Measurements from ENCODE around the gene SLC16A9.
"Not testable (repeated sequence)": the region's sequence is repeated elsewhere in the genome, so short reads cannot be mapped to it uniquely, and the experiment has no call there.

Gene SLC16A9

DNA sequence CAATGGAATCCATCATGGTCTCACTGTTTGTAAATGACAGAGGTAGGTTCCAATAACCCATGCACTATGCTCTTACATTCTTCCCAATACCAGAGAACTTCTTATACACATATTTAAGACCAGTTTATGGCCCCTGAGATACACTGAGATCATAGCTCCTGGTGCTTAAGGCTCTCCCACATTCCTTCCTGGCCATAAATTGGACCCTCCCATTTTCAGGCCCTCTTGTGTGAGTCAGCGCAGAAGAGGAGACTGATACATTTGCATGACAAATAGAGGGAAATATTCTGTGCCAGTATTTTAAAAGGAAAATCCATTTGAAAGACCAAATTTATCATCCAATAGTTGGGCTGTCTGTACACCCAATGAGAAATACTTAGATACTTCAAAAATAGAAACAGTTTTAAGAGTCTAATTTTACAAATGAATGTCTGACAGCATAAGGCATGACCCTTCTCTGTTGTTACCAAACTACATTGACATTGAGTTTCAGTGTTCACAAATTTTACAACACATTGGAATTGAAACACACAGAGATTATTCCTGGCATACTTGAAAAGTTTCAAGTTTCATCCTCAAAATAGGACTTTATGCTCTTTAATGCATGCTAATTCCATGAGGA, 35.3 kb downstream of the SLC16A9 start:
- no peak for FAIRE-seq

DNA sequence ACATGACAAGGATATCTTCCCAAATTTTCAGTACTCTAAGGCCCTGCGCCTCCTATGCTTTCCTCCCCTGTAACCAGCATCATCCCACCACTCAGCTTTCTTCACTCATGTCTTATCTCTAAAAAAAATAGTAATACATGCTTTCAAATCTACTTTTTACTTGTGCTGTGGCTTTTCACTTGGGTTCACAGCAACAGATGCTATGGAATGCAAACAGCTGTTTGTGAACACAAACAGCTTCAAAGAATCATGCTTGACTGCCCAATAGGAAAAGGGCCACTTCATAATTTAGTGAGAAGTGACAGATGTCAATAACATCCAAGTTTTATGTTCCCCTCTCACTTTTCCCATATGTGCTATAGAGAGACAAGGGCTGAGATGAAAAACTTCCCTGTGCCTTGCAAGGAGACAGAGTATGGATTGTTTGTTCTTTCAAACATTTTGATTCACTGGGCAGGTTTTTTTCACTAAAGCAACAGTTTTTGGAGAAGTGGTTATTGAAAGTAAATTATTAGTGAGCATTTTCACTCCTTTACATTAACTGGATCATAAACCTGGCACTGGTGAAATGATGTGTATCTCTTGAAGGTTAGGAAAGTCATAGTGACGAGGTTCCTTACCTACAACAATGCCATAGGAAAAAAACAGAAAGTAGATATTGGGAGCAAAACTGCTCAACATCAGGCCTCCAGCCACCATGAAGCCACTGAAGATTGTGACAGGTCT, 37.3 kb downstream of the SLC16A9 start:
- FAIRE-seq: no peak

DNA sequence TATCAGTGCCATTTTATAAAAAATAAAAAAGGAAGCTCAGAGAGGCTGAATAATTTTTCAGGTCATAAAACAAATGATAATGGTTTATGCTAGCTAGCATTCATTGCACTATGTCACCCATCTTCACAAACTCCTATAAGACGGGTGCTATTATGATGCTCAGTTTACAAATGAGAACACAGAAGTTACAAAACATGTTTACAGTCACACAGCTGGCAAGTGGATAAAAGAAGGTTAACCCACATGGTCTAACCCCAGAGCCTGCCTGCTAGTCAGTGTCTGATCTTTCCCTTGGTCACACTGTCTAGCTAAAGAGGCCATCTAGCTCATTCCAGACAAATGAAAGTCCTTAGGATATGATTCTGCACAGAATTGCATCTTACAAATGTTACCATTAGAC, 39.4 kb downstream of the SLC16A9 start:
- no peak for FAIRE-seq

DNA sequence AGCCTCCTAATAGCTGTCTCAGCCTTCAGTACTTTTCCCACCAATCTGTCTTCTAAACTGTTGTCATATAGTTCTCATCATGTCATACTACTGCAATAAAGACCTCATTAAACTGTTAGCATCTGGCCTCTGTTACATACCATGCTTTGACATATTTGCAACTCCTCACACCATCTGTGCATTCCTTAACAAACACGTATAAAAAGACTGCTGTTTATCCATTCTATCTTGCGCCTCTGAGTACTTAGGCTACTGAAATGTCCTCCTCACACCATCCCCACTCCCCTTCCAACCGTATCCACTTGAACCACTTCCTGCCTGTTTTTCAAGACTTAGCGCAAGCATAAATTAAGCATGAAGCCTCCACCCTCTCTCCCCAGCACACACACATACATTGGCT, 41.6 kb downstream of the SLC16A9 start:
- no peak for FAIRE-seq

DNA sequence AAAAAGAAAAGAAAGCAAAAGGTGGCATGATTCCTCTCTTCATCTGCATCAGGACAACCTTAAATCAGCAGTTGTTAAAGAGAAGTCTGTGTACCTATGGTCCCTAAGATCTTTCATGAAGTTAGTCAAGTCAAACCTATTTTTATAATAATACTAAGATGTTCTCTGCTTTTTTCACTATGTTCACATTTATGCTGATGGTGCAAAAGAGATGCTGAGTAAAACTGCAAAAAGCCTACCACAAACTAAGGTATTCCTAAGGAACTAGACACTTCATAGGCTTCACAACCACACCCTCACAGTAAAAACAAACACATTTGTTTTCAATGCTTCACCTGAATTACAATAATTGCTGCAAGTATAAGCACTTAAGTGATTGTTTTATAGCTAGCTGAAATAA, 43.3 kb downstream of the SLC16A9 start:
- no peak for FAIRE-seq

DNA sequence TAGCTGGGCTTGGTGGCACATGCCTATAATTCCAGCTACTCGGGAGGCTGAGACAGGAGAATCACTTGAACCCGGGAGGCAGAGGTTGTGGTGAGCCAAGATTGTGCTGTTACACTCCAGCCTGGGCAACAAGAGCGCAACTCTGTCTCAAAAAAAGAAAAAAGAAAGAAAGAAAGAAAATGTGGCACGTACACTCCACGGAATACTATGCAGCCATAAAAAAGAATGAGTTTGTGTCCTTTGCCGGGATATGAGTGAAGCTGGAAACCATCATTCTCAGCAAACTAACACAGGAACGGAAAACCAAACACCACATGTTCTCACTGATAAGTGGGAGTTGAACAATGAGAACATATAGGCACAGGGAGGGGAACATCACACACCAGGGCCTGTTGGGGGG, 46.4 kb downstream of the SLC16A9 start:
- not testable (repeated sequence) for FAIRE-seq

DNA sequence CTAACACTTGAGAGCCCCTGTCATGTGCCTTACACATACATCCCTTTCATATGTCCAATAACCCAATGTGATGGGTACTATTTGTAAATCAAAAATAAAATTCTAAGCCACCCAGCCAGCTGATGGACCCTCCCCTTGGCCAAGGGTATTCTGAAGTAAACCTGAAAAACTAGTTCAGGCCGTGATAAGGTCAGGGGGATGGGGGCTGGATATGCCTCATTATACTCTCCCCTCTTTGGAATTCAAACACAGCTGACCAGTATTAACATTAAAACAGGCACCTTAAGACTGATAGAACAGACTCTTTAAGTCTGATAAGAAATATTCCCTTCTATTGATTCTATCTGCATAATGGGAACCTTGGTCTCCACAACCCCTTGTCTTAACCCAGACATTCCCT, 51.9 kb downstream of the SLC16A9 start:
- no peak for FAIRE-seq

DNA sequence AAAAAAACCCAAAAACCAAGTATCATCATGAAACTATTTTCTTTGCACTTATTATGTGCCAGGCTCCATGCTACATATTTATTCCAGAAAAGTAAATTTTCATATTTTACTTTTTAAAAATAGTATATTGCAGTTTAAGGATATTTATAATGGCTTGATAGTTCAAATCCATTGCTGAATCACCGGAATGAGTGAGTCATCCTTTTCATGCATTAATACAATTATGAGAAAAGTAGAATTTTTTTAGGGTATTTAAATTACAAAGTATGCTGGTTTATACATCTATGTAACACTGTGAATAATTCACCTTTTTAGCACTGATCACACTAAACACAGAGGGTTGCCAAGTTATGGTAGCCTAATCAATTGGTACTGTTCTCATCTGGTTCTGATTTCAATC, 54.3 kb downstream of the SLC16A9 start:
- no peak for FAIRE-seq

DNA sequence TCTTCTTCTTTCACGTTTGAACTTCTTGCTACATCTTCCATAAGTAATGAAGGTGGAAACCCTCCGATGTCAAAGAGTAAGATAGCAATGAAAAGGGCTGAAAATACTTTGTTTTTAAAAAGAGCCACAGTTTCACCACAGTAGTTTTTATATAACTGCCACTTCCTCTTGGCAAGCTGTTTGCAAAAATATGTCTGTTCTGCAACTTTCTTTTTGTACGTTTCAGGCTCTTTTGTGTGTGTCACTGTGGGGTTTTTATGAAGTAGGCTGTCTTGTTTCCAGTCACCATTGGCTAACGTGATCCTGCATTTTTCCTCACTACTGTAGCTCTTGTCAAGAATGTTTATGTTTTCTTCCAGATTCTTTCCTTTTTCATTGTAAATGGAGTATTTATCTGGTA, 55.6 kb downstream of the SLC16A9 start:
- no peak for FAIRE-seq

DNA sequence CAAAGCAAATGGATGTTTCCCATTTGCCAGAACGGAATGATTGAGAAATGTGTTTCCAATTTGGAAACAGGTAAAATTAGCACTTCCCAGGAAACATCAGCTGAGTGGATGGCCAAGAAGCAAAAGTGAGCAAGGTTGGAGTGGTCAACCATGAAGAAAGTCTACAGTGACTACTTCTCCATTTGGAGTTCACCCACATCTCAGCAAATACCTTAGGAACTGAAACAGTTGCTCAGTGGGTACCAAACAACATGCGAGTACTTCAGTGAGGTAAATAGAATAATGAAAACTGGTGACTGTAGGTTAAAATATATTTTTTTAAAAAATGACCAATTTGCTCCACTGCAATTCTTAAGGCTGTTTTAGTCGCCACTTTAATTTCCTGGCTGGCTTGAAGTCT, 57.7 kb downstream of the SLC16A9 start:
- no peak for FAIRE-seq

DNA sequence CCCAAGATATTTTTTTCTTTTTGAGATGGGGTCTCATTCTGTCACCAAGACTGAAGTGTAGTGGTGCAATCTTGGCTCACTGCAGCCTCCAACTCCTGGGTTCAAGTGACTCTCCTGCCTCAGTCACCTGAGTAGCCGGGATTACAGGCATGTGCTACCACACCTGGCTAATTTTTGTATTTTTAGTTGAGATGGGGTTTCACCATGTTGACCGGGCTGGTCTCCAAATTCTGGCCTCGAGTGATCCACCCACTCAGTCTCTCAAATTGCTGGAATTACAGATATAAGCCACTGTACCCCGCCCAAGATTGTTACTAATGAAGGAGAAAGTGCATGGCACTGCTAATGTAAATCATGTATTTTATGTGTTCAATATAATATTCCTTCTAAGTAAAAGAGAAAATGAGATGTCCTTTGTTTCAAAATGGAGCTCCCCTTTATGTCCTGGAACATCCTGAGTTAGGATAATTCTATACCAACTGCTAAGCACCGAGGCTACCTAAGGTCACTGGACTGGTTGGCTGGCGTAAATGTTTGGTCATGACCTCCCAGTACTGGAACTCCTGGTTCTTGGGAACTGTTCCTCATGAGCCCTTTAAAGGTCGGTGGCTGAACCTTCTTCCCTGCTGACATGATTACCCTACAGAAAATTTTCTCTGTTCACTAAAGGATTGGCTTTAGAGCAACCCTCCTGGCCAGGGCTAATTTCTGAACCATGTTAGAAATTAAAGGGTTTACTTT, 59.9 kb downstream of the SLC16A9 start:
- no peak for FAIRE-seq

DNA sequence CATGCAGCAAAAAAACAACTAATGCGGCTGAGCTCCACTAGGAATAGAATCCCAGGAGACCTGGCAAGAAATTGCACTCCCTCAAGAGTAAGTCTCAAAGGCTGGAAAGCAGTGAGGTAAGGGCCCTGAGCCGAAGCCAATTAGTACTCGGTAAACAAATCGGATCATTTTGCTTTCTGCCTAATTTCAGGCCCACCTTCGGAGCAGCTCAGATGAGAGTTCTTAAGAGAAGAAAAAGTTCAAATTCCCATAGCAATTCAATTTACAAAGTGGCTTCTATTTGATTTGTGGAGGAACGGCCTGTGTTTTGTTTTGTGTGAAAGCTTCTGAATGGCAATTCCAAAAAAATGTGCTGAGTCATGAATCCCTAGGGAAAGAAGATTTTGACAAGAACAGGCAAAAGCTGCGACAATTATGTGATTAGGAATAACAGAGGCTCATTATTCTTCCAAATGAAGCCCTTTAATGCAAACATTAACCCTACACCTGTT, 60.9 kb downstream of the SLC16A9 start:
- no peak for FAIRE-seq

DNA sequence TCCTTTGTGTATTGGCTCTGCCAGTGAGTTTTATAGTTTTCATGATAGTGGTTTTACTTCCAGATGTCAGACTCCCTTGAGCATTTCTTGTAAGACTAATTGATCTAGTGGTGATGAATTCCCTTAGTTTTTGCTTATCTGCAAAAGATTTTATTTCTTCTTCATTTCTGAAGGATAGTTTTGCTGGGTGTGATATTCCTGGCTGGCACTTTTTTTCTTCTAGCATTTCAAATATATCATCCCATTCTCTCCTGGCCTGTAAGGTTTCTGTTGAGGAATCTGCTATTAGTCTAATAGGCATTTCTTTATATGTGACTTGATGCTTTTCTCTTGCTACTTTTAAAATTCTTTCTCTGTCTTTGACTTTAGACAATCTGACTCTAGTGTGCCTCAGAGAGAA, 64.8 kb downstream of the SLC16A9 start:
- no peak for FAIRE-seq

DNA sequence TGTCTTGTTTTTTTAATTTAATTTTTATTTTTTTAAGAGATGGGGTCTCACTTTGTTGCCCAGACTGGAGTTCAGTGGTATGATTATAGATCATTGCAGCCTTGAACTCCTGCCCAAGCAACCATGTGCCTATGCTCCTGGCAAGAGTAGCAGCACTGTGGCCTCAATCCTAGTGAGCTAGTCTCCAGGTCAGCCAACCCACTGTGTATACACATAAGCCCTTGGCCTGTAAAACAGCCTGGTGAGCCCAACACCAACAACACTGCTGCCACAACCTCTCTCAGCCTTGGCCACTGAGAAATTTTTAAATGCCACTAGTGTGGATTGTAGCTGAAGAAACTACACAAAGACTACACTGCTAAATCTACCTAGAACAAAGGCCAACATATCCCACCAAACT, 68.0 kb downstream of the SLC16A9 start:
- not testable (repeated sequence) for FAIRE-seq

DNA sequence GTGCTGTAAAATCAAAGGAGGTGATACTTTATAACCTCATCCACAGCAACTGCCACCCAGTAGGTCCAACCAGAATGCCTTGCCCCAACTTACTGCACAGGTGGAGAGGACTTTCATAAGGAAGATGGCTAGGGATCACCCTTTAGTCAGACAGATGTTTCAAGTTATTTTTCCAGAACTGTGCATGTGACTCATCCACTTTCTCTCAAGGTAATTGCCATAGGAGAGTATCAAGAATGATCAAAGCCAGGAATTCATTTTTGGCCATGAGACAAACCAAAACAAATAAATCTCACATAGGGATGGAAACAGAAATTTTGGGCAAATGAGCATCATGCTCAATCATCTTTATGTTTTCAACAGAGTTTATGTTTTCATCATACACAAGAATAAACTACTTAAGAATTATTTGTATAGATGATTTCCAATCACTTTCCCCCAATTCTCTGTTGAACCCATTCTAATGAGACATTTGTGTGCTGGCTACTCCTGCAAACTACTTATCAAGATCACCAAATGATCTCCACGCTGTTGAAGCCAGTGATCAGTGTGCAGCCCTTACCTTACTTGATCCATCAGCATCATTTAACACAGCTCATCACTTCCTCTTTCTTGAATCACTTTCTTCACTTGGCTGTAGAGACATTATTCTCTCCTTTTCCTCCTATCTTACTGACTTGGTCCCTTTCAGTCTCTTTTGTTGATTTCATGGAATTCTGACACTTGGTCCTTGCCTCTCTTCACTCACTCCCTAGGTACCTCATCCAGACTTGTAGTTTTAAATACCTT, 74.0 kb downstream of the SLC16A9 start:
- FAIRE-seq: no peak

DNA sequence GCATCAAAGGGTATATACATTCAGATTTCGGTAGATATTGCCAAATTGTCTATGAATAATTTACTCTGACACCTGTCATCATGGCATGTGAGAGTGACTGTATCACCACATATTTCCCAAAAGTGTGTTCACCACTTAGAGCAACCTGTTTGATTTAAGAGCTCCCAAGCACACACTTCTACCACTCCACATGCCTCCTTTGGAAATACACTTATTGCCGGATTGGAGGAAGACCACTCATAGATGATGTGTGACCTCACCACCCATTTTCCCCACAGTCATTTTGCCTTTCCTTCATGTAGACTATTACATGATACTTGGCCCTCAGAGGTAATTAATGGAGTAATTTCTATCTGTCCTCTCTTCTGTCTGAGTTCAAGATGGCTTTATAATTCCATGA, 75.5 kb downstream of the SLC16A9 start:
- no peak for FAIRE-seq

DNA sequence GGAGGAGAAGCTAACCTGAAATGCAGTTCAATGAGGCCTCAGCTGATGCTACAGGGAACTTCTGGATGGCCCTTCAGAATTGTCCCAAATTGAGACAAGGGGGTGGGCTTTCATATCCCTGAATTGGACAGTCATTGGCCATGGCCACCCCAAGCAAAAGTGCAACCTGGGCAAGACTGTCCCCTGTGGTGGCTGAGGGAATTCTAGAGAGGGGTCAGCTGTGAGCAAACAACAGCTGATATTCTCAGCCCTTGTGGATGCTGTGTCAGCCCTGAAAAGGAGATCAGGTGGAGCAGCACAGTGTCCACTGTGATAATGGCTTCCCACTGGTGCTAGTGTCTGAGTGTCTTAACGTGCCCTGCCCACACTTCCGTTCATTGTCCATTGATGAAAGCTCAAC, 76.6 kb downstream of the SLC16A9 start:
- no peak for FAIRE-seq

DNA sequence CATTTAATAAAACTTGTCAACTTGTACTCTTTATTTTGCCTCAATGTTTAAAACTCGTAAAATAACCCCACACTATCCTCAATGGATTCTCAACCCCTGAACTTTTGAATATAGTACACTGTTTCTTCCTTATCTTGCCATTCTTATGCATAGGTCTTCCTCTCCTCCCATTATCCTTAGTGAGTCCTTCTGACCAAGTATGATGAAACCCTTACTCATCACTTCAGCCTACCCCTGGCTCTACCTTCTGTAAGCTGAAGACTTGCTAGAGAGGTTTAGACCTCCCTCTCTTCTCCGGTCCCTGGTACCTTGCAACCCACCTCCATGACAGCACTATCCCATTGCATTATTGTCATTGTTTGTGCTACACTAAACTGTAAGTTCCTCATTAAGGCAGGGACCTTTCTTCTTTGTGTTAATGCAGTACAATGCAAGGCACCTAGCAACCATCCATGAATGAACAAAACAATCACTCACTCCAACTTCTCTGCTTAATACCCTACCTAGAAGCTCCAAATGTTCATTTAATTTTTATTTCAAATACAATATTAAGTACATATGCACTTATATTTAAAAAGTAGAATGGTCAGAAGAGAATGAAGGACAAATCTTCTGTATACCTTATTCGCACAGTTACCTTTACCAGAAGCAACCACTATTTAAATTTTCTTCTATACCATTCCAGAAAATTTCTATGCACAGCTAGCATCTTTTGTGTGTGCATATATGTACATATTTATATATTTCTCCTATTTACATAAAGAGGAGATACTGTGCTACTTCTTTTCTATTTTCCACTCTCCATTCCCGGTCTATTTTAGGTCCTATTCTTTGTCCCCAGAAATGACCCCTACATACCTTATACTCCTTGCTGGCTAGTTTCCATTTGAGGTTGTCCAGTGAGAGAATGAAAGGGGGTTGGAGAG, 77.5 kb downstream of the SLC16A9 start:
- FAIRE-seq: no peak

DNA sequence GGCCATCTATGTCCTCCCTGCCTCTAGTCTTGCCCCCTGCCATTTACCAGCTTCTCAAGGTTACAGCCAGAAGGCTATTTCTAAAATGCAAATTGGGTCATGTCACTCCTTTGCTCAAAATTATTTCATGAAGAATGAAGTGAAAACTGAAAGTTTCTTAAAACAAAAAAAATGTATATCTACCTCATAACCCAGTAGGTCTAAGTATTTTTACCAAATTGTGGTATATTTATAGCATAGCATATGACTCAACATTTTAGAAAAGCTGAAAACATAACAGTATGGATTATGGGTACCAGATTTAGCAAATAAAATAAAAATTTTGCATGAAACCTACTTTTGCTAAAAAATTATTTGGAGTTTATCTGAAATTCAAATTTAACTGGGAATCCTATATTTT, 78.4 kb downstream of the SLC16A9 start:
- no peak for FAIRE-seq

DNA sequence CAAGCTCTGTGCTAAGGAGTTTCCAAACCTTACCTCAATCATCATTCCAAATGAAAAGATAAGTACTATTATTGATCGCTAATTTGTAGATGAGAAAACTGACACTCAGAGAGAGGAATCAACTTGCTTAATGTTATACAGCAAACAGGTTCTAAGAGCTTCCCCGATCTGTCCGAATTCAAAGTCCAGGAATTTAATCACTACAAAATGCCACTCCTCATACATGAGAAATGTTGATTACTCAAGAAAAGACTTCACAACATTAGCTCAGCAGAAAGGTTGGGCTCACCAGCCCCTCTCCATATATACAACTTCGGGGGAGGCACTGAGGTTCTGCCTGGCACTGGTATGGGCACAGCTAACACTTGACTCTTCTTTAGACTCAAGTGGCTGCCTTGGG, 80.7 kb downstream of the SLC16A9 start:
- FAIRE-seq: no peak

DNA sequence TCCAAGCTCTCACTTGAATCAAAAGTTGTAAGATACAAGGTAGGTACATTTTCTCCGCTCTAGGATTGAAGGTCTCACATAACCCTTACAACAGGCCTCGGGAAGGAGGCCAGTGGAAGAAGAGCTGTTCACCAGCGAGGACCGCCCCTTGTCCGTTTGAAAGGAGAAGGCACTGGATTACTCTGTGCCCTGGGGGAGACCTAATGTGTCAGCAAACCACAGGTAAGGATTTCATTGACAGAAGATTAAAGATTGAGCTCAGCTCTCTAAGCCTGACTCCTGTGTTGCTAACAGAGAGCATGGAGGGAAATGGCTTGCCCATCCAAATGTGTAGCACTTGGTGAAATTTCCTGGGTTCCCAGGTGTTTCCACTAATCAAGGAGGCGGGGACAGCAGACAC, 81.2 kb downstream of the SLC16A9 start:
- FAIRE-seq: no peak

Data from endometrium (tissue), 2 donors.